Activated naive CD4-positive, alpha-beta T cell treated with anti-CD3 and anti-CD28 coated beads, Interleukin-2, amount 50 U/mL, for 24 hours (primary cell): ENCODE measurements around the gene SLC39A10.

ENCODE experiments used
- H3K27ac Mint-ChIP-seq: one replicate; pipeline ENCODE4 v1.8.0; 2021; ENCODE audit warnings: mild to moderate bottlenecking, mixed read lengths
- H3K27me3 Mint-ChIP-seq: one replicate; pipeline ENCODE4 v1.8.0; 2021; ENCODE audit warnings: mixed read lengths
- H3K36me3 Mint-ChIP-seq: one replicate; pipeline ENCODE4 v1.8.0; 2021; ENCODE audit warnings: mixed read lengths
- H3K4me1 Mint-ChIP-seq: one replicate; pipeline ENCODE4 v1.8.0; 2021; ENCODE audit warnings: mixed read lengths
- H3K4me3 Mint-ChIP-seq: one replicate; pipeline ENCODE4 v1.8.0; 2021; ENCODE audit warnings: mild to moderate bottlenecking, mixed read lengths
- H3K9me3 Mint-ChIP-seq: one replicate; pipeline ENCODE4 v1.8.0; 2021; ENCODE audit warnings: mixed read lengths

Gene SLC39A10

DNA sequence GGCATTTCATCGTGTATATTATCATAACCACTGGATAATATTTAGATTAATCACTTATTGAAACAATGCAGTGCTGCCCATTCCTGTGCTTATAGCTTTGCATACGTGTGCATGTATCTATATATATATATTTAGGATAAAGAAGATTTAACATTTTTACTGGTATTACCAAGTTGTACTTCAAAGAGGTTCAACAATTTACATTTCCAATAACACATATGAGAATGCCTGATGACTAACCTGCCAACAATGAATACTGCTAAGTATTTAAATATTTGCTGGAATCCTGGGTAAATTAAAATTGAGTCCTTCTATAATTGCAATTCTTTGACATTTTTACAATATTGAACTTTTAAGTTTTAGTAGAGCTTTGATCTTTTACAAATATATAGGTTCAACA lies 111.4 kb downstream of the SLC39A10 start:
- Mint-ChIP-seq H3K9me3 (peaks cover 21% of the 10 kb centered on the region), H3K36me3 (no peaks in the 10 kb centered on the region), H3K27ac (no peak overlapping the region), H3K4me3 (no peak overlapping the region), H3K4me1 (no peaks in the 10 kb centered on the region), H3K27me3 (no peaks in the 10 kb centered on the region)

DNA sequence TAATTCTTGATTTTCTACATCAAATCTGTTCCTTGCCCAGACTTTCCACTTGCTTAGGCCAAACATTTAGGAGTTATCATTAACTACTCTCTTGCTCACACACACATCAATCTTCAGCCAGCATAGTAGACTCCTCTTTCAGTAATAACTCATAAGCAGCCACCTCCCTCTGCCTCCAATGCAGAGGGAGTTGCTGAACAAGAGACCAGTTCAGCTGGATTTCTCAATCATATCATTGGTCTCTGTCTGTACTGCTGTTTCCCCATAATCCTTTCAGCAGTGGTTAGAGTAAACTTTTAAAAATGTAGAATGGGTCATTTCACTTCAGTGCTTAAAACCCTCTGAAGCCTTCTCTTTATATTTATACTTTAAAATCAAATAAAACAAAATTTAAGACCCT lies 112.9 kb downstream of the SLC39A10 start:
- Mint-ChIP-seq H3K4me3 (no peak overlapping the region), H3K27me3 (no peaks in the 10 kb centered on the region), H3K36me3 (no peaks in the 10 kb centered on the region), H3K9me3 (peaks cover 17% of the 10 kb centered on the region), H3K27ac (no peak overlapping the region), H3K4me1 (no peaks in the 10 kb centered on the region)

DNA sequence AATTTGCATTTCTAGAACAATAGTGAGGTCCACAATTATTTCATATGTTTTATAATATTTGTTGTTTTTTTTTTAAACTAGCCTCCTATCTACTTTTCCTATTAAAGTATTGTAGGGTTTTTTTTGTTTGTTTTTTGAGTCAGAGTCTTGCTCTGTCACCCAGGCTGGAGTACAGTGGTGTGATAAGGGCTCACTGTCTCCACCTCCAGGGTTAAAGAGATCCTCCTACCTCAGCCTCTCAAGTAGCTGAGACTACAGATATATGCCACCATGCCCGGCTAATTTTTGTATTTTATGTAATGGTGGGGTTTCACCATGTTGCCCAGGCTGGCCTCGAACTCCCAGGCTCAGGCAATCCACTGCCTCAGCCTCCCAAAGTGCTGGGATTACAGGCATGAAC lies 122.5 kb downstream of the SLC39A10 start:
- Mint-ChIP-seq H3K36me3 (no peaks in the 10 kb centered on the region), H3K27ac (no peak overlapping the region), H3K4me3 (no peak overlapping the region), H3K9me3 (no peaks in the 10 kb centered on the region), H3K27me3 (no peaks in the 10 kb centered on the region), H3K4me1 (no peaks in the 10 kb centered on the region)

DNA sequence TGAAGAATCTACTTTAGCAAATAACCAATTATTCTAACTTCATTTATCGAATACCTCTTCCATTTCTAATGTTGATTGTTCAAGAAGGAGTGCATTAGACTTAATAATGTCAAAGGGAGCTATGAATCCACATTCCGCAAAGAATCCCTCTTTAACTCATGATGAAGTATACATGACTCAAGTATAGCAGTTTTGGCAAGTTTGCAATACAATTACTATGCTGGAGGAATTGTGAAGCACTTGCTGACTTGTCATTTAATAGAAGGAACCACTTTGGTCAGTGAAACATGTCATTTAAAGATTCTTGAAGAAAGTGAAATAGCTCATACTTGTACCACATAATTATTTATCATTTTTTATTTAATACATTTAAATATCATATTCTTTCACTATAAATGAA lies 125.1 kb downstream of the SLC39A10 start:
- Mint-ChIP-seq H3K36me3 (no peaks in the 10 kb centered on the region), H3K4me3 (no peak overlapping the region), H3K9me3 (no peaks in the 10 kb centered on the region), H3K27me3 (peaks cover 1% of the 10 kb centered on the region), H3K27ac (no peak overlapping the region), H3K4me1 (no peaks in the 10 kb centered on the region)
